ENCODE results near the gene OBSCN.
A peak's percentile ranks its signal among the peaks of the same experiment; 100 is the strongest.

Gene OBSCN

DNA sequence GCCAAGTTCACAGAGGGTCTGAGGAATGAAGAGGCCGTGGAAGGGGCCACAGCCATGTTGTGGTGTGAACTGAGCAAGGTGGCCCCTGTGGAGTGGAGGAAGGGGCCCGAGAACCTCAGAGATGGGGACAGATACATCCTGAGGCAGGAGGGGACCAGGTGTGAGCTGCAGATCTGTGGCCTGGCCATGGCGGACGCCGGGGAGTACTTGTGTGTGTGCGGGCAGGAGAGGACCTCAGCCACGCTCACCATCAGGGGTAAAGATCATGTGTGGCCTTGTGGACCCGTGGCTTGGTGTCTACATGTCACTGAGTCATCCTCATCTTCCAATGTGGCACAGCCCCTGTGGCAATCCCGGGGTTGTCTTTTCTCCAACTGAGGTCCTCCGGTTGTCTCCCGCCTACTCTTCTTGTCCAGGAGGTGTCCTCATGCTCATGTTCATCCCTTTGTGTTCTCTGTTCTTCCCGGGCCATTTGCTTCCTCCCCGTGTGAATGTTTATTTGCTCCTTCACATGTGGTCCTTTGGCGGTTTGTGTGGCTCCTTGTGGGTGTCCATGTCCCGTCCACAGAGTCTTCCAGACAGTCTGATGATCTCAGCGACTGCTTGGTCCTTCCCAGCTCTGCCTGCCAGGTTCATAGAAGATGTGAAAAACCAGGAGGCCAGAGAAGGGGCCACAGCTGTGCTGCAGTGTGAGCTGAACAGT, 84.2 kb downstream of the OBSCN start:
- no peak for DNase-seq

DNA sequence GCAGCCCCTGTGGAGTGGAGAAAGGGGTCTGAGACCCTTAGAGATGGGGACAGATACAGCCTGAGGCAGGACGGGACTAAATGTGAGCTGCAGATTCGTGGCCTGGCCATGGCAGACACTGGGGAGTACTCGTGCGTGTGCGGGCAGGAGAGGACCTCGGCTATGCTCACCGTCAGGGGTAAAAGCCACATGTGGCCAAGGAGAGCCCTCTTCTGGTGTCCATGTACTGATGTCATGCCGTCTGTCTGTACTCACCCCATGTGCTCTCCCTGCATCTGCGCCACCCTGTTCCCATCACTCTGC, 84.7 kb downstream of the OBSCN start:
- DNase-seq, result no peak

DNA sequence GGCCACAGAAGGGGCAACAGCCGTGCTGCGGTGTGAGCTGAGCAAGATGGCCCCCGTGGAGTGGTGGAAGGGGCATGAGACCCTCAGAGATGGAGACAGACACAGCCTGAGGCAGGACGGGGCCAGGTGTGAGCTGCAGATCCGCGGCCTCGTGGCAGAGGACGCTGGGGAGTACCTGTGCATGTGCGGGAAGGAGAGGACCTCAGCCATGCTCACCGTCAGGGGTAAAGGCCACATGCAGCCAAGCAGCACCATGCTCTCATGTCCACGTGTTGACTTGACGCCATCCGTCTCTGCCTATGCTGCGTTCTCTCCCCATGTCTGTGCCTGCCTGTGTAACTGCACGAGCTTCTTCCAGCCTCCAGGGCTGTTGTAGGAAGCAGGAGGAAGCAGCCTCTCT, 85.5 kb downstream of the OBSCN start:
- DNase-seq, result no peak

GRCh38 chr1:228293816-228294500, 86.1 kb downstream of the OBSCN start:
- DNase-seq, result peak; percentile 0

GRCh38 chr1:228294717-228295116, 86.9 kb downstream of the OBSCN start:
- peak; percentile 6 for DNase-seq

- peak; percentile 12 for DNase-seq
These were observed 87.4 kb downstream of the OBSCN start for GRCh38 chr1:228295201-228295600.

GRCh38 chr1:228295981-228296380, 88.1 kb downstream of the OBSCN start:
- DNase-seq, result no peak

GRCh38 chr1:228297242-228297641, 89.4 kb downstream of the OBSCN start:
- no peak for DNase-seq

GRCh38 chr1:228297822-228298221, 90.0 kb downstream of the OBSCN start:
- DNase-seq, result peak; percentile 20

DNA sequence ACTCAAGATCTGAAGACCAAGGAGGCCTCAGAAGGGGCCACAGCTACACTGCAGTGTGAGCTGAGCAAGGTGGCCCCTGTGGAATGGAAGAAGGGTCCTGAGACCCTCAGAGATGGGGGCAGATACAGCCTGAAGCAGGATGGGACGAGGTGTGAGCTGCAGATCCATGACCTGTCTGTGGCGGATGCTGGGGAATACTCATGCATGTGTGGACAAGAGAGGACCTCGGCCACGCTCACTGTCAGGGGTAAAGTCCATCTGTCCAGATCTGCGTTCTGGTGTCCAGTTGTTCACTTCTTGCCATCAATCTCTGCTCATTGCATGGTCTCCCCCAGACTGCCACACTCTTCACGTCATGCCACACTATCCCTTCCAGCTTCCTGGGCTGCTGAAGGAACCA, 90.6 kb downstream of the OBSCN start:
- no peak for DNase-seq

- DNase-seq, result no peak
These were observed 91.4 kb downstream of the OBSCN start for GRCh38 chr1:228299211-228299610.

DNA sequence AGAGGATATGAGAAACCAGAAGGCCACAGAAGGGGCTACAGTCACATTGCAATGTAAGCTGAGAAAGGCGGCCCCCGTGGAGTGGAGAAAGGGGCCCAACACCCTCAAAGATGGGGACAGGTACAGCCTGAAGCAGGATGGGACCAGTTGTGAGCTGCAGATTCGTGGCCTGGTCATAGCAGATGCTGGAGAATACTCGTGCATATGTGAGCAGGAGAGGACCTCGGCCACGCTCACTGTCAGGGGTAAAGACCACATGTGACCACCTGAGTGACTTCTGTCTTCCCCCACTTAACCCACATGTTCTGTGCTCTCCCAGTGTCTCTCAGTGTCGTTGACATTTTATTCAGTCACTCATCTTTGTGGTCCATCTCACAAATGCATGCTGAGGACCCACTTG, 92.1 kb downstream of the OBSCN start:
- no peak for DNase-seq

GRCh38 chr1:228302086-228302485, 94.2 kb downstream of the OBSCN start:
- no peak for DNase-seq

DNA sequence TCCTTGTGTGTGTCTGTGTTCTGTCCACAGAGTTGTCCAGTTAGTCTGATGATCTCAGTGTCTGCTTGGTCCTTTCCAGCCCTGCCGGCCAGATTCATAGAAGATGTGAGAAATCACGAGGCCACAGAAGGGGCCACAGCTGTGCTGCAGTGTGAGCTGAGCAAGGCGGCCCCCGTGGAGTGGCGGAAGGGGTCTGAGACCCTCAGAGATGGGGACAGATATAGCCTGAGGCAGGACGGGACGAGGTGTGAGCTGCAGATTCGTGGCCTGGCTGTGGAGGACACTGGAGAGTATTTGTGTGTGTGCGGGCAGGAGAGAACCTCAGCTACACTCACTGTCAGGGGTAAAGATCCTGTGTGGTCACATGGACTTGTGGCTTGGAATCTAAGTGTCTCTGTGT, 95.8 kb downstream of the OBSCN start:
- DNase-seq, result no peak

GRCh38 chr1:228304225-228304624, 96.4 kb downstream of the OBSCN start:
- no peak for DNase-seq

DNA sequence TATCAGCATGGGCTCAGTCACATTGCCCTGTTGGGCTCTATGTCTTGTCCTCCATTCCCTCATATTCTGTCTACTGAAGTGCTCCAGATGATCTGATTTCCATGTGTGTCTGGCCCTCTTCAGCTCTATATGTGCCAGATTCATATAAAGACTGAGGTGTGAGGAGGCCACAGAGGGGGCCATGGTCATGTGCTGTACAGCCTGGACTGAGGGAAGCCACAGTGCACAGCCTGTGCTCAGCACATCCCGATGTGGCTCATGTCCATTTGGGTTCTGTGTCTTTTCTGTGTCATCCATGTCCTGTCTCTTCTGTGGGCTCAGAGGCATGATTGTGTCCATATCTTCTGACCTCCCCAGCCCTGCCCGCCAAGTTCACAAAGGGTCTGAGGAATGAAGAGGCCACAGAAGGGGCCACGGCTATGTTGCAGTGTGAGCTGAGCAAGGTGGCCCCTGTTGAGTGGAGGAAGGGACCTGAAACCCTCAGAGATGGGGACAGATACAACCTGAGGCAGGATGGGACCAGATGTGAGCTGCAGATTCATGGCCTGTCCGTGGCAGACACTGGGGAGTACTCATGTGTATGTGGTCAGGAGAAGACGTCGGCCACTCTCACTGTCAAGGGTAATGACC, 97.0 kb downstream of the OBSCN start:
- no peak for DNase-seq

GRCh38 chr1:228305721-228306152, 97.9 kb downstream of the OBSCN start:
- no peak for DNase-seq

- DNase-seq, result no peak
These were observed 98.7 kb downstream of the OBSCN start for GRCh38 chr1:228306275-228307217.

GRCh38 chr1:228307218-228308023, 99.6 kb downstream of the OBSCN start:
- no peak for DNase-seq

DNA sequence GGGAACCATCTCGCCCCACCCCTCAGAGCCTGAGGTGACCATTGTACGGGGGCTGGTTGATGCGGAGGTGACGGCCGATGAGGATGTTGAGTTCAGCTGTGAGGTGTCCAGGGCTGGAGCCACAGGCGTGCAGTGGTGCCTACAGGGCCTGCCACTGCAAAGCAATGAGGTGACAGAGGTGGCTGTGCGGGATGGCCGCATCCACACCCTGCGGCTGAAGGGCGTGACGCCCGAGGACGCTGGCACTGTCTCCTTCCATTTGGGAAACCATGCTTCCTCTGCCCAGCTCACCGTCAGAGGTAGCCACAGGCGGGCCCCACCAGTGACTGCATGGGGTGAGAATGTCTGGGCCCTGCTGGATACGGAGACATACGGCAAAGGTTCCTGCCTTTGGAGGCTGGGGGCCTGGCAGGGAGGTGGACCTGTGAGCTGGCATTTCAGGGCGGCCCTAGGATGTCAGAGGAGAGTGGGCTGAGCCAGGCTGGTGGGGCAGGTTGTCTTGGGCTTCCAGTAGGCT, 100.3 kb downstream of the OBSCN start:
- DNase-seq, result no peak

DNA sequence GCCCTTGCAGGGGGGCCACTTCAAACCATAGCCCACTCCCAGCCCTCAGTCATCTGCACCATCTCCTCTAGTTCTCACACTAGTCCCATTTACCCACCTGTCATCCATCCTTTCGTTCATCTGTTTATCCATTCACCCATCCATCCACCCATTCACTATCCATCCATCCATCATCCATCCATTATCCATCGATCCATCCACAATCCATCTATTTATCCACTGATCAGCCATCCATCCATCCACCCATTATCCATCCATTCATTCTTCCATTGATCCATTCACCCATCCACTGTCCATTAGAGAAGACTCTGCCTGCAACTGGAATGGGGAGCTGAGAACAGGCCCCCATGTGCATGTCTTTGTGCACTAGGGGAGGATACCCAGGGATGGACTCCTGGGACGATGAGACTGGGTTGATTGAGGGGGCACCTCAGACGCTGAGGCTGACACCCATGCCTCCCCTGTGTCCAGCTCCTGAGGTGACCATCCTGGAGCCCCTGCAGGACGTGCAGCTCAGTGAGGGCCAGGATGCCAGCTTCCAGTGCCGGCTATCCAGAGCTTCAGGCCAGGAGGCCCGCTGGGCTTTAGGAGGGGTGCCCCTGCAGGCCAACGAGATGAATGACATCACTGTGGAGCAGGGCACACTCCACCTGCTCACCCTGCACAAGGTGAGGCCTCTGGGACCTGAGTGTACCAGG, 100.9 kb downstream of the OBSCN start:
- no peak for DNase-seq
